GM19238 (cell line): ENCODE data around the gene HUWE1.
"Not testable (repeated sequence)": the region's sequence is repeated elsewhere in the genome, so short reads cannot be mapped to it uniquely, and the experiment has no call there.

Experiments used
- DNase-seq: peaks from one replicate; pipeline ENCODE4 v3.0.0; 2011; ENCODE audit warnings: low spot score; ENCODE audit not compliant: insufficient read length

Gene HUWE1

DNA sequence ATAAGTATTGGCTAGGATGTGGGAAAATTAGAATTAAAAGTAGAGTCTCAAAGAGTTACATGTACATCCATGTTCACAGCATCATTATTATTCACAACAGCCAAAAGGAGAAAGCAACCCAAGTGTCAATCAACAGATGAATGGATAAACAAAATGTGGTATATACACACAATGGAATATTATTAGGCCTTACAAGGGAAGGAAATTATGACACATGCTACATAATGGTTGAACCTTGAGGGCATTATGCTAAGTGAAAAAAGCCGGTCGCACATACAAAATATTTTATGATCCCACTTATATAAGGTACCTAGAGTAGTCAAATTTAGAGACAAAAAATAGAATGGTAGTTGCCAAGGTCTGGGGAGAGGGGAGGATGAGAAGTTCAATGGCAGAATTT is 80.1 kb downstream of the HUWE1 start:
- no peak for DNase-seq

DNA sequence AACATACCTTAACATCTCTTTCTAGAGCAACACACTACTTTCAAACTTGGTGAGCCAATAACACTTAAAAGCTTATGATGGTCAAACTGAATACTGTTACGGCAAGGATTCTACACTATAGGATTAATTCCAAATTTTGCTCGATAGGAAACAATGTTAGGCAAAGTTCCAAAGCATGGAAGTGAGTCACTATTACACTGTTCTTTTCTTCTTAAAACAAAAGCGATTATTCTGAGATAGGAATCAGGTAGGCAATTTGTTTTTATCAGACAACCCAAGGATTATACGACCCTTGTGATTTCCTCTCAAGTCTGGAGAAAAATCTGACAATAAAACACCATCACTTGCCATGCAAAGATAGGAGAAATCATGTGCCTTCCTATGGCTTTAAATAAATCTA is 81.5 kb downstream of the HUWE1 start:
- no peak for DNase-seq

DNA sequence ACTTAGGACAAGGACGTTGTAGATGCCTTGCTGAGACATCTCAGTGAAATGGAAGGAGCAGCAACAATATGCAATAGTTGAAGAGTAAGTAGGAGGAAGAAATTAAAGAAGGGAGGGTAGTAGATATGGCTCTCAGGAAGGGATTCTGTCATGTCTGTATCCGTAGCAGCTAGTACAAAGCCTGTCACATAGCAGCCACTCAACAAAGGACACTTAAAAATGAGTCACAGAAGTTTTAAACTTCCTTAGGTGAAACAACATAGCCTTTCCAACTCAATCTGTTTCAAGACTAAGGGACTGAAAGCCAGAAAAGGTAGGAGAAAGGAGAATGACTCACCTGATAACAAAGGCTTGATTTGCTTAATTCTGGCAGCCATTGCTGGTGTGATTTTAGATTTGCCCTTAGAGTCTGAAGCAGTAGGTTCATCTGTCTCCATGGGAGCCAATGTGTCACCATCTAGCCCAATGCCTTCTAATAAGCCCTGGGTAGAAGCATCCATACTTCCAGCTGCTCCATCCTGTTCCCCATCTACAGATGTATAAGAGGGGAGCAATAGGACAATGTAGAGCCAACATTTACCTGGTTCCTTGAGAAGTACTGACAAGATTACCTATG is 86.6 kb downstream of the HUWE1 start:
- no peak for DNase-seq

DNA sequence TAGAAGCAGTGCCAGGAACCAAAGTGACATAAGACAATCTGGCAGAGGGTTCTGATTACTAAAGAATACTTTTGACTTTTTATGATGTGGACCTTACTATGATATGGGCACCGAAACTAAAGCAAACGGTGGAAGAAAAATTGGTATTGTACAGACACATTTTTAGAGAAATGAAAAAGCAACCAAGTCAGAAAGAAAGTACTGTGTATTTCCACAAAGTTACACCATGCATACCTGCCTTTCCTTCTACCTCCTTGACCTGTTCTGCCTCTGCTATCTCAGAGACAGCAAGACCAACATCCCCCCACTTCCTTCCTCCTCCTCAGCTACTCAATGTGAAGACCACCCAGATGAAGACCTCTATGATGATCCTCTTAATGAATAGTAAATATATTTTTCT is 88.3 kb downstream of the HUWE1 start:
- DNase-seq, result no peak

DNA sequence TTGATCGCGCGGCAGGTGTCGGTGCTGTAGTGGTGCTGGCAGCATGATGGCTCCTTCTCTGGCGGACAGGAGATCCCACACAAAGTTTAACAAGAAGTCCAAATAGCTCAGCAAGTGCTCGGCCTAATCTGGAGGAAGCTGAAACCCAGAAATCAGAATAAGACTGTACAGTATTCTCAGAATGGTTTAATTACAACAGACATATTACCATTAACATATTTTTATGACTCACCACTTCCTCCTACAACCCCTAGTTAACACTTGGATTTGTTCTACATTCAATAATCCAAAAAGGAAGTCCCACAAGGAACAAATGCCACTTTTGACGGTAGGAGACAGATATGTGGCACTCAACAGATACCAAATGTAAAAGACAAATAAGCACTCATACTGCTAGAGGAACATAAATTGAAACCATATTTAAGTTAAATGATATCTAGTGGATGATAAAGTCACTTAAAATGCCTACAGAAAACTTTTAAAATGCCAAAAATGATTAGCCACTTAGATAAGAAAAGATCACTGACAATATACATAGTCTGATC is 91.2 kb downstream of the HUWE1 start:
- no peak for DNase-seq

DNA sequence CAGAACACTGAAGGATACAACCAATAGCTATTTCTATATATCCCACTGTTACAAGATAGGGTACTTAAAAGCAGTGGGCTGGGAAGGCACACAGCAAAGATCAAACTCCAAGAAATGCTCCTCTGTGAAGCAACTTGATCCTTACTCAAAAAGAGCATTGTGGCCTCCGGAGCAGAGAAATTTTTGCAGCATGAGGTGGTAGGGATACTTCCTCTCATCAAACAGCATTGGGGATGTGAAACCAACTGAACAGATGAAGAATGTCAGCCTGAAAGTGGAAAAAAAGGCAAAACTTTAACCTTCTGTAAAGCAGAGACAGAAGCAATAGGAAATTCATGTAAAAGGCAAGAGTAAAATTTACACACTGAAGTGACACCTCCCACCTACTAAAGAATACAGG is 92.2 kb downstream of the HUWE1 start:
- no peak for DNase-seq

DNA sequence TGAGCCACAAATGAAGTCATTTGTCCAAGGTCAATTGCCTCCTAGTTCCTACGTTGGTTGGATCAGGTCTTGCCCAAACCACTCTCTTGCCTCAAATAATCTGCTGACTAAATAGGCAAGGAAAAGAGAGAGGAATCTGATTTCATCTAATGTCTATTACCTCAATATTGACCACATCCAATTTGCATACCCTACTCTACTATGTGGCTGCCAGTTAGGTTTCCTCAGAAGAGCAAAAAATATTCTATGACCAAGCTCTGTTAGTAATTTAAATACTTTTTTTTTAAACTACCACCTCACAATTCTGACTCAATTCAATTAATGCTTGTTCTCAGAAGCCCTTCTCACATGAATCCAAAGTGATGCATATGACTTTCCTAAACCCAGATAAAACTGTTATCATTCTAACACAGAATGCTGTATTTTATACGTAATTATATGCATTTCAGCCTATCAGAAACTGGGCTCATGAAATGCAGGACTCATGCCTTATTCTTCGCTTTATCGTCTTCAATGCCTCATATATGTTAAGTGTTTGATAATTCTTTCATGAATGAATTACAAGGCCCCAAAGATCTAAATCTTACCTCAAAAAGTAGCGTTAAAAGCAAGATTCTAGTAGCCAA is 98.6 kb downstream of the HUWE1 start:
- DNase-seq, result no peak

DNA sequence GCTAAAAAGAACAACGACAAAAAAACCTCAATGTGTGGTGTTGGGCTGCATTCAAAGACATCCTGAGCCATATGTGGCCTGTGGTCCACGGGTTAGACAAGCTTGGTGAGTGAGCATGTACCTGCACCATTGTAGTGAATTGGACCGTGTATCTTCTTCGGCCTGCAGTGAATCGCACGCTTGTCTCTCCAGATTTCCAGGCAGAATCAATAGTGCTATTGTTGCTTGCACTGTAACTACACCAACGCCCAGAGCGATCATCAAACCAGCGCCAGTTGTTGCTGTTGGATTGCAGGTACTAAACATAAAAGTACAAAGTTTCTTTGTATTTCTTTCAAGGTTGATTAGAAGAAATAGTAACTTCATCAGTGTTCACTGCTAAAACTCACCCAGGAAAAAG is 101.6 kb downstream of the HUWE1 start:
- DNase-seq, result no peak

DNA sequence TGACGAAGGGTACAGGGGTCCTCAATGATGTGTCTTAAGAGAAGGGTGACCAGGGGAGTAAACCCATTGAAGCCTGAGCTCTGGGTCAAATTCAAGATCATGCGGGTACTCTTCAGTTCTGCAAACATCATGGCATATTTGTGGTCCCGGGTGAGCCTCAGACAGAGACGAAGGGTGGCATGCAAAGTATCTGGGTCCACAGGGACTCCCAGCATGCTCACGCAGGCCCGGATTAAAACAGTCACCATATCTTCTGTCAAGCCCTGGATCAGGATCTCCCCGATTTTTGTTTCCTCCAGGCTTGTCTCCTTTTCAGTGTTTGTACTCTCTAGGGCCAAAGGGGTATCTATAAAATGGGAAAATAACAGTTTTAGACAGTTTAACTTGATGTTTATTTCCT is 102.9 kb downstream of the HUWE1 start:
- DNase-seq, result no peak

DNA sequence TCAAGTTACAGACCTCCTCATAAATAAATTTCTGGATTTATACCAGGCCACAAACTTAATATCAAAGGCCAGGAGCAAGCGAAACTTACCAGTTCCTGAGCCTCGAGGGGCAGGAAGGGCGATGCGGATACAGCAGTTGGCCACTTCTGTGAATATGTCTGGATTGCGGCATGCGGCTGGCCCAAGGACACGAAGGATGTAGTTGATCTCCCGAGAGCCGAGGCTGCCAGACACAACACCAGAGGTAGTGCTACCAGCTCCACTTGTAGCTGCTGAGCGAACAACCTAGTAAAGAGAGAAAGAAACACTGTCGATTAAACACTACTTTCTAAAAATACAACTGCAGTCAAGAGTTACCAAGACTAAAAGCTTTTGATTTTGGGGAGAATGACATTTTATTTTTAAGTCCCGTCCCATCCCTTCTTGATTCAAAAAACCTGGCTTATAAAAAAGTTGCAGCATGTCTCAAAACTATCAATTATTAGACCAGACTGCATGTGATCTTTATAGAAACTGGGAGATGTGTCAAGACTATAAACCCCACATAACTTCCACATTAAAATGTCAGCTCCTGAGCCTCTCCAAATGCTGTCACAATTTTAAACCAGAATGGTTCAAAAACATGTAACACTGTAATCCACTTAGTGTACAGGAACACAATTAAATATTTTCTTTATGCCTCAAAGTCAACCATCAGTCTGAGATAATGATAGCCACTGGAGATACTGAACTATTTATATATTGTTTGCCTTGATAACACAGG is 105.6 kb downstream of the HUWE1 start:
- DNase-seq, result no peak

DNA sequence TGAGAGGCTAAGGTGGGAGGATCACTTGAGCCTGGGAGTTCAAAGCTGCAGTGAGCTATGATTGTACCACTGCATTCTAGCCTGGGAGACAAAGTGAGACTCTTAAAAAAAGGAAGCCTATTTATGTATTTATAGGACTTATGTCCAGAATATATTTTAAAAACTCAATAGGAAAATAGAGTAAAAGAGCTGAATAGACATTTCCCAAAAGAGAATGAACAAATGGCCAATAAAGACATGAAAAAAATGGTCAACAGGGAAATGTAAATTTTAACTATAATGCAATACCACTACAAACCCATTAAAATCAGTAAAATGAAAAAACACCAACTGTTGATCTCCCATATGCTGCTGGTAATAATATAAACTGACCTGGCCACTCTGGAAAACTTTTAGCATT is 115.0 kb downstream of the HUWE1 start:
- DNase-seq, result no peak

DNA sequence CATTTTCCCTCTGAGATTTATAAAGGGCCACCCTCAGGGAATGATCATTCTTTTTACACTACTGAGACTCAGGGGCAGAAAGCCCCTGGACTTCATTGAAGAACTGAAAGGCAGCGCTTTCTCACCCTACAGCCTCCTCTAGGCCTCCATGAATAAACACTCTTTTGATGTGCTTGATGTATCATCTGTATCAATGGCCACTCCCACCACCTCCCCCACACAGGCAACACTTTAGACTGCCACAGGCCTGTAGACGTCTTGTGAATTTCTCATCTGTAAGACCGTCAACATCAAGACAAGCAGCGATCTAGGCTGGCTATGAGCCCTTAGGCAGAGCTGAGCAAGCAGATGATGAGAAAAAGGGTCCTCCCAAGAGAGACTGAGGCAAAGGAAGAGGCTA is 123.2 kb downstream of the HUWE1 start:
- DNase-seq, result no peak

DNA sequence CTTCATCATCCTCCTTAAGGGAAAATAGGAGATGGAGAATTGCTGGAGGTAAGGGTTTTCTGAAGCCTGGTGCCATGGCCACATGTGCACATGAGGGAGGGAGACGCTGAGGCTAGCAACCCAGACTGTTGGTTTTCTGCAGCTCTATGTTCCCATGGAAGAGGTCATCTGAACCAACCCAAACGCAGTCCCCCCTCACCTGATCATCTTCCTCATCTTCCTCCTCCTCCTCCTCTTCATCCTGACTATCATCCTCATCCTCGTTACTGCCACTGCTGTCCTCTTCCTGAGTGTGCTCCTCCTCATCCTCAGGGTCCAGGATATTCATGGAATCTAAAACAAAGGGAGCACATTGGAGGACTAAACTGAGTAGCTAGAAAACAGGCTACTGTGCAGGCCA is 124.6 kb downstream of the HUWE1 start:
- no peak for DNase-seq

DNA sequence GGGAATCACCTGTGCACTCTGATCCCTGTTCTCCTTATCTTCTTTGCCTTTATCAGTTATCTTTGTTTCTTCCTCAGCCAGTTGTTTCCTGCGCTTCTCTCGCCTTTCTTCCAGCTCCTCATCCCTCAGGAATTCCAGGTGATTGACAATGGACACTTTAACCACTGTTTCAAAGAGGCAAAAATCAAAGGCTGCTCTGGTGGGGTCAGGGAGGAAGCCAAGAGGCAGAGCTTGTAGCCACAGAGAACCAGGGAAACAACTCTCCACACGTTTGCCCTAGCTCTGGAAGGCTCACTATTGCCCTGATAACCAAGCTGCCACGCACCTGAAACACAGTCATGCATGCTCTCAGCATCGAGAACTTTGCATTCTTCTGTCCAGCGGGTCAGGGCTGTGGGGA is 127.9 kb downstream of the HUWE1 start:
- DNase-seq, result no peak

DNA sequence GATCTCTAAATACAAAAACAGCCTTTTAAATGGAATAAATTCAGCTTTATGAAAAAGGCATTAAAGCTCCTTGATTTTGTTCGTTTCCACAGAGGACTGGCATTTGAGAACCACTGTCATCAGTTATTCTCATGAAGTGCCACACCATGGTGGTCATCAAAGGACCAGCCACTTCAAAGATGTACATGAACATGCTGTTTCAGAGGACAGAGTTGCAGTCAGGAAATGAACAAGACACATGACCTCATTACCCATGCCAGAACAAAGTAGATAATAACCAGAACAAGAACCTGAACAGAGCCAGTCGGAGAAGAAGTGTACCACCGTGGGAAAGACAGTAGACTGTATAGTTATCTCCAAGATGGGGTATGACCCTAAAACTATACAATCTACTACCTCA is 129.7 kb downstream of the HUWE1 start:
- no peak for DNase-seq

DNA sequence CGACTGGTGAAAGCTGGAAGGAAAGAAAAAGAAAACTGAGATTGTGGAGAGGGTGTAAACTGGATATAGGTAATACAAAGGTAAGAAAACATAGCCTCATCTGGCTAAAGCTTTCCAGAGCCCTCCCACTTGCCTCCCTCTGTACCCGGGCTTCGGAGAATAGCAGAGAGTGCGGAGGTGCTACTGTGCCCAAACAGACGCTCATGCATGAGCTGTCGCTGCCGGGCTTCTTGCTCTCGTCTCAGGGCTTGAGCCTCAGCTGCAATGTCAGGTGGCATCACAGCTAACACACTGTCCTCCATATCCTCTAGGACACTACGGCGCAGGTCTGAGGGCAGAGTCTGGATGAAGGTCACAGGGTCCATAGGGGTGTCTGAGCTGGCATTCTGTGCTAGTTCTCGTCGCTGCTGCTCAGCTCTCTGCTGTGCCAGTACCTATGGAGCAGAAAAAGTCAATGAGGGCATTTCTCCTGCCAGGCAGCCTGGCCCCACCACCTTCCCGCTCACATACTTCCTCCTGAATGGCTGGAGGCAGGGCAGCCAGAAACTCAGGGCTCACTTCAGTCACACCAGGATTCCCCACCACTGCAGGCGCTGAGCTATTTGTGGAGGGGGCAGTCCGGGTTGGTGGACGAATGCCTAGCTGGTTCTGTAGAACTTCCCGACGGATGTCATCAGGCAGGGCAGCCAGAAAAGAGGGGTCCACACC is 135.6 kb downstream of the HUWE1 start:
- DNase-seq, result no peak

DNA sequence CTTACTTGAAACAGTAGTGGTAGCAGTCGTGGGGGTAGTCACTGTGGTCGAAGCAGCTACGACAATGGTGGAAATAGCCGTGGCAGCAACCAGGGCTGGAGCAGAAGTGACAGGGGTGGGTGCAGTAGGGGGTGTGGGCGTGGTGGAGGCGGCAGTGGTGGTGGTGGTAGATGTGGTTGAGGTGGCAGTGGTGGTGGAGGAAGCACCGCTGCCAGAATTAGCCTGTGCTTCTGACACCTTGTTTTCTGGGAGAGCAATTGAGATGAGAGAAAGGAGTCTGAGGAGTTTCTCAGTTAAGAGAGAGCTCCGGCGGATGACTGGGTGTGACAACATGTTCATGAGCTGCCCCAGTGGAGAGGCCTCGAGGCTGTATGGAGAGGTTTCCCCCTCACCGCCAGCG is 138.9 kb downstream of the HUWE1 start:
- no peak for DNase-seq

DNA sequence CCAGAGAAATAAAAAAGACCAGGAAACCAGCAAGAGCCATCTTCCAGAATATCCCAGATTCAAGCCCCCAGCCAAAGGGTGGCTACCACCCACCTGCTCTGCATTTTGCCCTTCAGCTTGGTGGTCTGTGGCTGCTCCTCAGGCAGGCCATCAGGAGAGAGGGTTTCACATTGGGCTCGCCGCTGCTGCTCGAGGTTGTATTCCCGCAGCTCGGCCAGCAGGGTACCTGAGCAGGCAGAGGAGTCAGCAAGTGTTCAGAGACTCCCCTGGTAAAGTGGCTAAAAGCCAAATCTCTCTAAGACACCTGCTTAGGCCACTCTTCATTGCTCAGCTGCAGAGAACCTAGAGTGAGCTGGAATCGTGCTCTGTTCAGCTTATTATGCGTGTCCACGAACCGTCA is 141.6 kb downstream of the HUWE1 start:
- no peak for DNase-seq

DNA sequence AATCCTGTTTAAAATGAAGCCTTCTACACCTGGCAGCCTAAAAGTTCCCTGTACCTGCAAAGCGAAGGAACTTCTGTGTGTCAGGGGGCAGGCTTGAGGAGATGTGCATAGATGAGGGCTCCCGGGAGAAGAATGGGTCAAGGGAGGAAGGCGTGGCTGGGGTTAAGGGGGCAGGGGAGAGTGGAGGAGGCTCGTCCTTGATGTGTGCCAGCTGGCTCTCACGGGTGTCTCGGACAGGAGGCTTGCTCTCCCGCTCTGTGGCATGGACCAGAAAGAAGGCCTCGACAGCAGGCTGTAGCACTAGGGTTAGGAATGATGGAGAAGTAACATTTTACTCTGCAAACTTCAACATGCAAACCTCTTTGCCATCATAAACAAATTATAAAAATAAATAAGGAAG is 147.7 kb downstream of the HUWE1 start:
- no peak for DNase-seq

DNA sequence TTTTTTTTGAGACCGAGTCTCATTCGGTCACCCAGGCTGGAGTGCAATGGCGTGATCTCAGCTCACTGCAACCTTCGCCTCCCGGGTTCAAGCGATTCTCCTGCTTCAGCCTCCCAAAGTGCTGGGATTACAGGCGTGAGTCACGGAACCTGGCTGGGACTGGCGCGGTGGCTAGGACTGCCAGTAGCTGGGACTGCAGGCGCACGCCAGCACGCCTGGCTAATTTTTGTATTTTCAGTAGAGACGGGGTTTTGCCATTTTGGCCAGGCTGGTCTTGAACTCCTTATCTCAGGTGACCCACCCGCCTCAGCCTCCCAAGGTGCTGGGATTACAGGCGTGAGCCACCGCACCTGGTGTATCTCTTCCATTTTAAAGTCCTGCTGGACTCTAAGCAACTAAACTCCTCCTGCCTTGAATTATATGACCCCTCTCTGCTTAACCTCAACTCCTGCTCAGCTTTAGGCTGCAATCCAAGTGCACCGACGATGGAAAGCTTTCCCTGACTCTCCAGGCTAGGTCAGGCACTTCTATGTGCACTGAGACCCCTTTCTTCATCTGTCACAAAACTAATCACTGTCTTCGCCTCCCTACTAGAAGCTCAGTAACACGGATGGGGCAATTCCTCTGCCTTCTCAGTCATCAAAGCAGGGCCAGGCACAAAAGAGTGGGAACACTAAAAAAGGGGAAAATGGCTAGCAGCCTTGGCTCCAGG is 155.1 kb downstream of the HUWE1 start:
- DNase-seq, result not testable (repeated sequence)

DNA sequence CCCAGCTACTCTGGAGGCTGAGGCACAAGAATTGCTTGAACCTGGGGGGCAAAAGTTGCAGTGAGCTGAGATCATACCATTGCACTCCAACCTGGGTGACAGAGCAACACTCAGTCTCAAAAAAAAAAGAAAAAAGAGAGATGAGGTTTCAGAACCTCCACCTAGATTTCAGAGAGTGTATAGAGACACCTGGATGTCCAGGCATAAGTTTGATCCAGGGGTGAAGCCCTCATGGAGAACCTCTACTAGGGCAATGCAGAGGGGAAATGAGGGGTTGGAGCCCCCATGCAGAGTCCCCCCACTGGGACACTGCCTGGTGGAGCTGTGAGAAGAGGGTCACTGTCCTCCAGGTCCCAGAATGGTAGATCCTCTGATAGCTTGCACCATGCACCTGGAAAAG is 159.5 kb downstream of the HUWE1 start:
- no peak for DNase-seq
